Measurements from ENCODE around the gene NSFL1C. TPM values are rescaled to one million over a fixed set of nuclear protein-coding genes. Genes with fewer than 3 reads are reported as not detected.
A peak's percentile ranks its signal among the peaks of the same experiment; 100 is the strongest.

The NSFL1C gene
- total and polyA plus RNA-seq, 3 experiments from 2014 or later: 78.8 to 107 (median 103) TPM

DNA sequence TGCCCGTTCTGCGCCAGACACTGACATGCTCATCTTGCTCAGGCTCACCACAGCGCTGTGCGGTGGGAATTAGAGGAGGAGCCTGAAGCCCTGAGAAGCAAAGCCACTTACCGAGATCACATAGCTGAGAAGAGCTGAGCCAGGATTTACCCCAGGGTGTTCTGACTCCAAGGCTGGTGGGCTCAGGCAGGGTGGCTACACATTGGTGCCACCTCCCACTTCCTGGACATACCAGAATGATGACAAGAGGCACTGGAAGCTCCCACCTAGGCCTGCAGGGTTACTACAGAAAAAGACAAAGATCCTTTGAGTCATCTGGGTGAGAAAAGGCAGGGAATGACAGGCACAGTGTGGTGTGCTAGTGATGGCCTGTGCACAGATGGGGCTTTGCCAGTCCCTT is 49.4 kb downstream of the NSFL1C start:
- CTCF ChIA-PET: no interaction called here

DNA sequence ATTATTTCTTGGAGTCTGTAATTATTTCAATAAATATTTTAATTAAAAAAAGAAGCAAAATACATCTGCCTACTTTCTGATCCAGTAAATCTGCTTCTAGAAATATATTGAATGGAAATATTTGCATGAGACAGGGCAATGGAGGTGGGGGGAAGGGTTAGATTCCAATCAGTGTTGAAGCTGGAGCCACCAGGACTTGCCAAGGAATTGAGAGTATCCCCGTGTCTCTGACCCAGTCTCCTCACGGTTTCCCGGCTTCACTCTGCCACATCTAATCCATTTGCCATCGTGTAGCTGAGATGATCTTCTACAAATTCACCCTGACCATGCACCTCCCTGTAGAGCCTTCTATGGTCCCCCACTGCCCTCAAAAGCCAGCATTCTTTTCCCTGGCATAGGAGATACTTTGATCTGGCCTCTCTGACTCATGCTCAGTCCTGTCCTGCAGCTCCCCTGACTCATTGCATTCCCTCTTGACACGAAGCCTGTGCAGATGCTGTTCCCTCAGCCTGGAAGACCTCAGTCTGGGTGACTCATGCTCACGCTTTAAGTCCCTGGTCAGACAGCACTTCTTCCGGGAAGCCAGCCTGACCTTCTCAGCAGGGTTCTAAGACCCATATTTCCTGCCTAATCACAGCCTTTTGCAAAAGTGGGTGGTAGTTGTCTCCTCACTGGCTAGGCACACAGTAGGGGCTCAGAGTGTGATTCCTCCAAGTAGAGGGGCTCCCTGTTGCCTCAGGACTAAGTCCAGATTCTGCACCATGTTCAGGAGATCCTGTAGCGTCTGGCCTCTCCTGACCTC is 50.8 kb downstream of the NSFL1C start:
- Mint-ChIP-seq H3K36me3 (peaks cover 5 to 24% (median 7%) of the 10 kb centered on the region in 3 donors), H3K4me3 (no peak overlapping the region), H3K4me1 (no peaks in the 10 kb centered on the region), H3K9me3 (peaks cover 16 to 36% (median 26%) of the 10 kb centered on the region in 5 donors), H3K27me3 (peaks cover 13 to 15% of the 10 kb centered on the region in 2 donors), H3K27ac (peak overlapping the region in 1 of 8 donors; percentile 74)
- Histone ChIP-seq H3K36me3 (ENCODE audit: insufficient read depth, low read length) (no peaks in the 10 kb centered on the region), H3K27ac (ENCODE audit: low read depth, low read length) (no peak overlapping the region), H3K9me3 (ENCODE audit: low read length) (peaks cover 4% of the 10 kb centered on the region), H3K4me1 (ENCODE audit: insufficient read depth, low read length) (no peaks in the 10 kb centered on the region), H3K4me3 (ENCODE audit: low read length) (no peak overlapping the region), H3K27me3 (ENCODE audit: insufficient read depth, low read length, poor library complexity, severe bottlenecking) (no peaks in the 10 kb centered on the region)
- ChIA-PET POLR2A (no interaction called here), CTCF (interaction anchor here (0.6 kb wide), 1 partner anchor 21 kb away, joined by 3 read pairs; no protein-coding TSS in a partner anchor)
- DNase-seq: no peak

More for the DNA sequence above, 49.4 kb downstream of the NSFL1C start:
- no peak overlapping the region for H3K27ac ChIP-seq (ENCODE audit: low read depth, low read length)
- no peaks in the 10 kb centered on the region for H3K27me3 ChIP-seq (ENCODE audit: insufficient read depth, low read length, poor library complexity, severe bottlenecking)
- H3K27me3 Mint-ChIP-seq: peaks cover 13 to 20% of the 10 kb centered on the region in 2 donors
- no peak for DNase-seq
- no peak overlapping the region for H3K4me3 Mint-ChIP-seq
- no peaks in the 10 kb centered on the region for H3K36me3 ChIP-seq (ENCODE audit: insufficient read depth, low read length)
- H3K4me1 ChIP-seq (ENCODE audit: insufficient read depth, low read length): no peaks in the 10 kb centered on the region
- H3K4me1 Mint-ChIP-seq: no peaks in the 10 kb centered on the region
- no peak overlapping the region for H3K4me3 ChIP-seq (ENCODE audit: low read length)
- H3K9me3 Mint-ChIP-seq: peaks cover 22 to 45% (median 35%) of the 10 kb centered on the region in 5 donors
- POLR2A ChIA-PET: interaction anchor here (0.5 kb wide), 1 partner anchor 19 kb away, joined by 3 read pairs; no protein-coding TSS in a partner anchor
- H3K9me3 ChIP-seq (ENCODE audit: low read length): peaks cover 4% of the 10 kb centered on the region
- peaks cover 3 to 32% (median 4%) of the 10 kb centered on the region in 3 donors for H3K36me3 Mint-ChIP-seq
- no peak overlapping the region for H3K27ac Mint-ChIP-seq

DNA sequence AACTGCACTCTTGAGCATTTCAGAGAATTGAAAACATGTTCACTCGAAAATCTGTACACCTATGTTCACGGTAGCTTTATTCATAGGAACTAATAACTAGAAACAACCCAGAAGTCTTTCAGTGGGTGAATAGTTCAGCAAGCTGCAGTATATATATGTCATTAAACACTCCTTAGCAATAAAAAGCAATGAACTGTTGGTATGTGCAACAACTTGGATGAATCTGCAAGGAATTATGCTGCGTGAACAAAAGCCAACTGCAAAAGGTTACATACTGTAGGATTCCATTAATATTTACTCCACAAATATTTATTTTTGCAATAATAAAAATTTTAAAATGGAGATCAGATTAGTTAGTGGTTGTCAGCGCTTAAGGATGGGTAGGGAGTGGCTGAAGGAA is 51.7 kb downstream of the NSFL1C start:
- Mint-ChIP-seq H3K4me1 (no peaks in the 10 kb centered on the region), H3K4me3 (no peak overlapping the region), H3K9me3 (peaks cover 8 to 30% (median 17%) of the 10 kb centered on the region in 5 donors), H3K27ac (no peak overlapping the region), H3K27me3 (peaks cover 7 to 15% of the 10 kb centered on the region in 2 donors), H3K36me3 (peaks cover 5 to 19% (median 5%) of the 10 kb centered on the region in 3 donors)
- Histone ChIP-seq H3K36me3 (ENCODE audit: insufficient read depth, low read length) (no peaks in the 10 kb centered on the region), H3K9me3 (ENCODE audit: low read length) (no peaks in the 10 kb centered on the region), H3K27me3 (ENCODE audit: insufficient read depth, low read length, poor library complexity, severe bottlenecking) (no peaks in the 10 kb centered on the region), H3K4me1 (ENCODE audit: insufficient read depth, low read length) (no peaks in the 10 kb centered on the region), H3K27ac (ENCODE audit: low read depth, low read length) (no peak overlapping the region), H3K4me3 (ENCODE audit: low read length) (no peak overlapping the region)
- ChIA-PET POLR2A (no interaction called here), CTCF (no interaction called here)
- no peak for DNase-seq

DNA sequence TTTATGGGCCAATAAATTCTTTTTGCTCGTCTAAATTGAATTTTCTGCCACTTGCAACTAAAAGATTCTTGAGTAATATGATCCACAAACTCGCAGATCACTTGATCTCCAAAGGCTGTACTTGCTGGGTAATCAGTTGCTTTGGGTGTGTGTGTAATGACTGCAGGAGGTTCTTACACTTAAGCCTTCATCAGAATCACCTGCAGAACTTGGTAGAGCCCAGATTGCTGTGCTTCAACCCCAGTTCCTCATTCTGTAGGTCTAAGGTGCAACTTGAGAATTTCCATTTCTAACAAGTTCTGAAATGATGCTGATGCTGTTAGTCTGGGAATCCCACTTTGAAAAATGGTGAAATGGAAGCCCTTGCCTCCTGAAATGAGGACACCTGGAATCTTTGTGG is 60.8 kb downstream of the NSFL1C start:
- peaks cover 8 to 13% (median 11%) of the 10 kb centered on the region in 3 donors for H3K4me1 Mint-ChIP-seq

DNA sequence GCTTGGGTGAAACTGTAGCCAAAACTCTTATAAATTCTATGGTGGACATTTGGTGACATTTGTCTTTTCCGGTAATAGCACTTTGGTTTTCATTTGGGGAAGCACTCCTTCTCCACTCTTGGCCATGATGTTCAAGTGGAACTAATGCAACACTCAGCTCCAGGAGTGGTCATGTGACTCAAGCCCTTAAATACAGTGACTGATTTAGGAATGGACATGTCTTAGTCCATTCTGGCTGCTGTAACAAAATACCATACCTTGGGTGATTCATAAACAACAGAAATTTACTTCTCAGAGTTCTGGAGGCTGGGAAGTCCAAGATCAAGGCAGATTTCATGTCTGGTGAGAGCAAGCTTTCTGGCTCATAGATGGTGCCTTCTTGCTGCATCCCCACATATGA is 63.0 kb downstream of the NSFL1C start:
- no peak overlapping the region for H3K27ac Mint-ChIP-seq
- CTCF ChIA-PET: interaction anchor here (1.2 kb wide), 1 partner anchor 29 kb away, joined by 3 read pairs; no protein-coding TSS in a partner anchor
- Histone ChIP-seq H3K27me3 (ENCODE audit: insufficient read depth, low read length, poor library complexity, severe bottlenecking) (peaks cover 4% of the 10 kb centered on the region), H3K9me3 (ENCODE audit: low read length) (no peaks in the 10 kb centered on the region), H3K27ac (ENCODE audit: low read depth, low read length) (no peak overlapping the region), H3K4me3 (ENCODE audit: low read length) (no peak overlapping the region), H3K36me3 (ENCODE audit: insufficient read depth, low read length) (no peaks in the 10 kb centered on the region), H3K4me1 (ENCODE audit: insufficient read depth, low read length) (no peaks in the 10 kb centered on the region)
- POLR2A ChIA-PET: no interaction called here
- peaks cover 10 to 13% (median 11%) of the 10 kb centered on the region in 3 donors for H3K4me1 Mint-ChIP-seq
- H3K9me3 Mint-ChIP-seq: peaks cover 0 to 9% (median 0%) of the 10 kb centered on the region in 5 donors
- no peak for DNase-seq
- H3K27me3 Mint-ChIP-seq: peaks cover 17 to 50% of the 10 kb centered on the region in 2 donors
- H3K36me3 Mint-ChIP-seq: peaks cover 0 to 30% (median 2%) of the 10 kb centered on the region in 3 donors
- no peak overlapping the region for H3K4me3 Mint-ChIP-seq

More for the DNA sequence above, 60.8 kb downstream of the NSFL1C start:
- peaks cover 0 to 34% (median 2%) of the 10 kb centered on the region in 3 donors for H3K36me3 Mint-ChIP-seq
- DNase-seq: no peak
- no peaks in the 10 kb centered on the region for H3K36me3 ChIP-seq (ENCODE audit: insufficient read depth, low read length)
- H3K9me3 Mint-ChIP-seq: peaks cover 0 to 9% (median 2%) of the 10 kb centered on the region in 5 donors
- H3K27me3 ChIP-seq (ENCODE audit: insufficient read depth, low read length, poor library complexity, severe bottlenecking): peaks cover 4% of the 10 kb centered on the region
- no peak overlapping the region for H3K4me3 ChIP-seq (ENCODE audit: low read length)
- H3K27ac Mint-ChIP-seq: no peak overlapping the region
- no peaks in the 10 kb centered on the region for H3K4me1 ChIP-seq (ENCODE audit: insufficient read depth, low read length)
- POLR2A ChIA-PET: no interaction called here
- H3K9me3 ChIP-seq (ENCODE audit: low read length): no peaks in the 10 kb centered on the region
- H3K27me3 Mint-ChIP-seq: peaks cover 17 to 32% of the 10 kb centered on the region in 2 donors
- no peak overlapping the region for H3K27ac ChIP-seq (ENCODE audit: low read depth, low read length)
- CTCF ChIA-PET: no interaction called here
- H3K4me3 Mint-ChIP-seq: no peak overlapping the region

DNA sequence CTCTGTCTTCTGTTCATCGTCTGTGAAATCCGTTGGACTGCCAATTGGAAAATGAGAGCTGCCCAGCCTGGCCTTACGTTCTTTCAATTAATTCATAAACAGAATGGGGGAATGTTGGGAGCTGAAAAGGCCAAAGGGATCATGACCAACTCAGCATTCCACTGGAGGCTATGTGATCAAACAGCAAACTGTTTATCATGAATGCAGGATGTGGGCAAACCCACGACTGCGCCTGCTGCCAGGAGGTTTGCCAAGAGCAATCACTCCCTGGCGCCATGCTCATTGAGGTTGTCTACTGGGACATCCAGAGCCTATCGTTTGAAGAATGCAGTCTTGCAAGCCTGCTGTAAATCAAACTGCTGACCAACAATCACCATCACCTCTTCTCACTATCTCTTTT is 64.5 kb downstream of the NSFL1C start:
- no peak overlapping the region for H3K27ac ChIP-seq (ENCODE audit: low read depth, low read length)
- H3K27me3 Mint-ChIP-seq: peaks cover 16 to 52% of the 10 kb centered on the region in 2 donors
- no peaks in the 10 kb centered on the region for H3K36me3 ChIP-seq (ENCODE audit: insufficient read depth, low read length)
- DNase-seq: no peak
- H3K27ac Mint-ChIP-seq: peak overlapping the region in 1 of 8 donors; percentile 70
- H3K4me3 ChIP-seq (ENCODE audit: low read length): no peak overlapping the region
- no peaks in the 10 kb centered on the region for H3K4me1 ChIP-seq (ENCODE audit: insufficient read depth, low read length)
- H3K4me1 Mint-ChIP-seq: peaks cover 10 to 13% (median 11%) of the 10 kb centered on the region in 3 donors
- H3K27me3 ChIP-seq (ENCODE audit: insufficient read depth, low read length, poor library complexity, severe bottlenecking): peaks cover 4% of the 10 kb centered on the region
- ChIA-PET CTCF (interaction anchor here (1.2 kb wide), 1 partner anchor 28 kb away, joined by 3 read pairs; no protein-coding TSS in a partner anchor), POLR2A (no interaction called here)
- H3K36me3 Mint-ChIP-seq: peaks cover 0 to 24% (median 0%) of the 10 kb centered on the region in 3 donors
- peaks cover 0 to 7% (median 2%) of the 10 kb centered on the region in 5 donors for H3K9me3 Mint-ChIP-seq
- peak overlapping the region in 1 of 7 donors; percentile 42 for H3K4me3 Mint-ChIP-seq
- H3K9me3 ChIP-seq (ENCODE audit: low read length): no peaks in the 10 kb centered on the region

DNA sequence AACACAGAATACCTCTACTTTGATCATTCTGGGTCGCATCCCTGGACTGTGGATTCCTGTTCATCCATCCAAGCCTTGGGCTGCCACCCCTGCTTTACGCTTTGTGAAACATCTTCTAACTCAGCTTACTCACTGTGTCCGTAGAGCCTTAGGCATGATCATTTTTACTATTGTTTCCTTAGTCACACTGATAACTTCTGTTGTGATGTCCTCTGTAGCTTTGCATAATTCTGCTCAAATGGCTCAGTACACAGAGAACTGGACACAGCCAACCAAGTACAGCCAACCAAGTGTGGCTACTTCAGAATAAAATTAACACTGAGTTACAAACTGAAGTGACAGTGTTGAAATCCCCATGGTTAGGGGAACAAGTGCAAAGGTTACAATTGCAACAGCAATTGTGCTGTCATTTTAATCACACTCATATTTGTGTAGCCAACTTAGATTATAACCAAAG is 65.2 kb downstream of the NSFL1C start:
- no peak overlapping the region for H3K4me3 Mint-ChIP-seq
- Histone ChIP-seq H3K9me3 (ENCODE audit: low read length) (no peaks in the 10 kb centered on the region), H3K27me3 (ENCODE audit: insufficient read depth, low read length, poor library complexity, severe bottlenecking) (peaks cover 4% of the 10 kb centered on the region), H3K4me3 (ENCODE audit: low read length) (no peak overlapping the region), H3K36me3 (ENCODE audit: insufficient read depth, low read length) (no peaks in the 10 kb centered on the region), H3K27ac (ENCODE audit: low read depth, low read length) (no peak overlapping the region), H3K4me1 (ENCODE audit: insufficient read depth, low read length) (no peaks in the 10 kb centered on the region)
- peaks cover 0 to 7% (median 6%) of the 10 kb centered on the region in 5 donors for H3K9me3 Mint-ChIP-seq
- H3K4me1 Mint-ChIP-seq: peaks cover 11 to 13% (median 12%) of the 10 kb centered on the region in 3 donors
- H3K27me3 Mint-ChIP-seq: peaks cover 18 to 50% of the 10 kb centered on the region in 2 donors
- ChIA-PET CTCF (no interaction called here), POLR2A (no interaction called here)
- H3K27ac Mint-ChIP-seq: no peak overlapping the region
- peaks cover 0 to 22% (median 0%) of the 10 kb centered on the region in 3 donors for H3K36me3 Mint-ChIP-seq
- DNase-seq: no peak

All from CD8-positive, alpha-beta memory T cell (primary cell).